Heart right ventricle (tissue), 16 donors: ENCODE results near the gene PRMT7. TPM values are rescaled to one million over a fixed set of nuclear protein-coding genes. Genes with fewer than 3 reads are reported as not detected.

Source experiments
- ATAC-seq, 8 donors: fragments of 200-7000 bp; cut with Tn5 transposase; one replicate each; pipeline ENCODE4 v1.9.1; 2020; ENCODE audit warnings: mild to moderate bottlenecking in 8 of 8, moderate library complexity in 8 of 8, moderate number of reproducible peaks in 1 of 8
- DNase-seq, 2 donors: peaks; one replicate each; pipeline ENCODE4 v3.0.0-alpha.2; 2020
- H3K27ac ChIP-seq, 10 donors: fragments of 200-600 bp; sonication (generic) in 2 of 10; one replicate each; pipeline versions ENCODE4 v1.5.0 to v1.8.0; 2020 to 2022; ENCODE audit warnings: mild to moderate bottlenecking in 3 of 10
- H3K27me3 ChIP-seq, 7 donors: fragments of 200-600 bp; one replicate each; pipeline ENCODE4 v1.8.0; 2021 to 2022; ENCODE audit warnings: mild to moderate bottlenecking in 2 of 7
- H3K36me3 ChIP-seq, 9 donors: fragments of 200-600 bp; sonication (generic) in 1 of 9; one replicate each; pipeline versions ENCODE4 v1.5.0 to v1.8.0; 2020 to 2022; ENCODE audit warnings: mild to moderate bottlenecking in 2 of 9
- H3K4me1 ChIP-seq, 9 donors: fragments of 200-600 bp; sonication (generic) in 1 of 9; one replicate each; pipeline versions ENCODE4 v1.5.0 to v1.8.0; 2020 to 2022; ENCODE audit warnings: mild to moderate bottlenecking in 4 of 9
- H3K4me3 ChIP-seq, 10 donors: fragments of 200-600 bp; sonication (generic) in 2 of 10; one replicate each; pipeline versions ENCODE4 v1.5.0 to v1.8.0; 2020 to 2022; ENCODE audit warnings: mild to moderate bottlenecking in 7 of 10, moderate library complexity in 2 of 10
- H3K9me3 ChIP-seq, 11 donors: fragments of 200-600 bp in 10 of 11; sonication (generic) in 2 of 11; one replicate each; pipeline versions ENCODE4 v1.5.0 to v1.8.0; 2013 to 2022; ENCODE audit warnings: mild to moderate bottlenecking in 2 of 11, control low read depth in 1 of 11, moderate library complexity in 1 of 11
- WGBS, 2 donors: extraction: QIAGEN DNeasy Blood & Tissue Kit; methylation state at CpG; one replicate each; pipeline ENCODE4 v1.1.7; 2013; ENCODE audit warnings: inconsistent platforms in 1 of 2; 5-methylcytosine and 5-hydroxymethylcytosine counted together
- intact Hi-C, 10 donors: fragments of 100-400 bp; cut with DNase I; formaldehyde crosslinking; loops; one replicate each; pipeline versions ENCODE4 v1.11.1 to v1.14.2; 2022
- polyA plus RNA-seq, 2 donors: library from polyadenylated mRNA; stranded (reverse); fragments of 200-250 nt; gene quantifications; one replicate each; pipeline ENCODE4 v1.2.3, GENCODE V29; 2013
- total RNA-seq, 10 donors: library from RNA; stranded (reverse); fragmentation: NEBNext Ultra II Directional in 3 of 10; extraction: Animal tissue kit (Norgen Biotek cat#: 25700) in 3 of 10; gene quantifications; one replicate each; pipeline versions ENCODE4 v1.2.1 to v1.2.4, GENCODE V29; 2021 to 2023
- TF ChIP-seq, protein P1 (sequence below), 9 donors: fragments of 200-600 bp; sonication (generic) in 2 of 9; IDR thresholded peaks; one replicate each; pipeline versions ENCODE4 v1.5.0 to v1.8.0; 2021 to 2022; ENCODE audit warnings: antibody characterized with exemption in 9 of 9, mild to moderate bottlenecking in 5 of 9, moderate library complexity in 1 of 9
- donor health status: Arrhythmogenic right ventricular cardiomyopathy.
- donor health status: ischemic (EF 13 %, LVEDD 7.1; RV severe dilation, severe dysfunction).
- donor health status: healthy with polysubstance abuse.
- donor health status: DM: no; HTN: yes; CAD: no.
- donor health status: DM: no; HTN: no; CAD: no.
- donor health status: ischemic (EF 25% LVEDD 6.9; RV normal size, moderate dysfunction).
- donor health status: ischemic (EF 25% LVEDD 5.7; RV mildly dilated, moderate dysfunction).
- donor health status: healthy.
- donor health status: DM: yes; HTN: yes; CAD: no.
- donor health status: Ischemic cardiomyopathy.
- donor health status: ischemic (EF 35%, LVEDD 5.7; RV mildly dilated, moderate dysfunction).
- donor health status: nonischemic (EF 11% LVEDD 7.7; RV severe dilation, severe dysfunction).
- donor health status: DM: yes; HTN: yes; CAD: no.
- donor health status: PGD.
- donor health status: ischemic (EF 29% LVEDD 5.4; RV normal size, mild dysfunction).
- donor health status: nonischemic (EF 23%, LVEDD 6.1; RV moderate dilation, normal function).

The PRMT7 gene
- total and polyA plus RNA-seq, 12 donors: 18.1 to 57.8 (median 30.7) TPM

DNA sequence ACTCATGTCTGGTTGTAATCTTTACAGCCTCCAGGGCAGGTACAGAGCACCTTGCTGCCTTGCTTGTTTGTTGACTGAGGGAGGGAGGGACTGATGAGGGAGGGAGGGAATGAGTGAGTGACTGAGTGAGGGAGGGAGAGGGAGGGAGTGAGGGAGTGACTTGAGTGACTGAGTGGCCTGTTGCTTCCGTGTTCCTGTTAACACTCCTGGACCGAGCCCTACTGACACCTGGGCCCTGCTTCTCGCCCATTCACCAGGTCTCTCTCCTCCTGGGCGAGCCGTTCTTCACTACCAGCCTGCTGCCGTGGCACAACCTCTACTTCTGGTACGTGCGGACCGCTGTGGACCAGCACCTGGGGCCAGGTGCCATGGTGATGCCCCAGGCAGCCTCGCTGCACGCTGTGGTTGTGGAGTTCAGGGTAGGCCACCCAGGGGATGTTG lies 41.2 kb downstream of the PRMT7 start:
- Histone ChIP-seq H3K9me3 (no peaks in the 10 kb centered on the region), H3K4me1 (peaks cover 0 to 15% (median 5%) of the 10 kb centered on the region in 9 donors), H3K27me3 (no peaks in the 10 kb centered on the region), H3K36me3 (peaks cover 0 to 100% (median 74%) of the 10 kb centered on the region in 9 donors), H3K27ac (no peak overlapping the region), H3K4me3 (no peak overlapping the region)
- WGBS, 2 donors: 91 to 92% methylated on average over 11 of the region's 11 CpGs
- TF ChIP-seq, protein P1, sequence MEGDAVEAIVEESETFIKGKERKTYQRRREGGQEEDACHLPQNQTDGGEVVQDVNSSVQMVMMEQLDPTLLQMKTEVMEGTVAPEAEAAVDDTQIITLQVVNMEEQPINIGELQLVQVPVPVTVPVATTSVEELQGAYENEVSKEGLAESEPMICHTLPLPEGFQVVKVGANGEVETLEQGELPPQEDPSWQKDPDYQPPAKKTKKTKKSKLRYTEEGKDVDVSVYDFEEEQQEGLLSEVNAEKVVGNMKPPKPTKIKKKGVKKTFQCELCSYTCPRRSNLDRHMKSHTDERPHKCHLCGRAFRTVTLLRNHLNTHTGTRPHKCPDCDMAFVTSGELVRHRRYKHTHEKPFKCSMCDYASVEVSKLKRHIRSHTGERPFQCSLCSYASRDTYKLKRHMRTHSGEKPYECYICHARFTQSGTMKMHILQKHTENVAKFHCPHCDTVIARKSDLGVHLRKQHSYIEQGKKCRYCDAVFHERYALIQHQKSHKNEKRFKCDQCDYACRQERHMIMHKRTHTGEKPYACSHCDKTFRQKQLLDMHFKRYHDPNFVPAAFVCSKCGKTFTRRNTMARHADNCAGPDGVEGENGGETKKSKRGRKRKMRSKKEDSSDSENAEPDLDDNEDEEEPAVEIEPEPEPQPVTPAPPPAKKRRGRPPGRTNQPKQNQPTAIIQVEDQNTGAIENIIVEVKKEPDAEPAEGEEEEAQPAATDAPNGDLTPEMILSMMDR (IDR thresholded peaks at IDR 0.05): no peak
- DNase-seq (no peak), ATAC-seq (no peak)
- intact Hi-C loops: no loop called here

DNA sequence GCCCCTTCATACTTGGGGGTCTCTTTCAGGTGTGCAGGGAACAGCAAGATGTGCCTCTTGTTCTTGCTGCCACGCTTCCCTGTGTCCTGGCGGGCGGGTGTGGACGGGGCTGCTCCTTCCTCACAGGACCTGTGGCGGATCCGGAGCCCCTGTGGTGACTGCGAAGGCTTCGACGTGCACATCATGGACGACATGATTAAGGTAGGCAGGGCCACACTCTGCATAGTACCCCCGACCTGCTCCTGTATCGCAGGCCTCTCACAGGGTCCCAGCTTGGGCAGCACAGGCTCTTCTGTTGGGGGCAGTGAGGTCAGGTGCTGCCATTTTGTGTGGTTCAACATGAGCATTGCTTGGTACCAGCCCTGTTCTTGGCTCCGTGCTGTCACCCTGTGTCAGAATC lies 42.5 kb downstream of the PRMT7 start:
- no peak for ATAC-seq
- 89 to 91% methylated on average over 13 of the region's 13 CpGs for WGBS, 2 donors
- Histone ChIP-seq H3K4me3 (no peak overlapping the region), H3K9me3 (no peaks in the 10 kb centered on the region), H3K27ac (no peak overlapping the region), H3K4me1 (peaks cover 0 to 18% (median 0%) of the 10 kb centered on the region in 9 donors), H3K27me3 (no peaks in the 10 kb centered on the region), H3K36me3 (peaks cover 0 to 100% (median 78%) of the 10 kb centered on the region in 9 donors)
- intact Hi-C loops: no loop called here
- TF ChIP-seq, protein P1 (IDR thresholded peaks at IDR 0.05): no peak
- no peak for DNase-seq

DNA sequence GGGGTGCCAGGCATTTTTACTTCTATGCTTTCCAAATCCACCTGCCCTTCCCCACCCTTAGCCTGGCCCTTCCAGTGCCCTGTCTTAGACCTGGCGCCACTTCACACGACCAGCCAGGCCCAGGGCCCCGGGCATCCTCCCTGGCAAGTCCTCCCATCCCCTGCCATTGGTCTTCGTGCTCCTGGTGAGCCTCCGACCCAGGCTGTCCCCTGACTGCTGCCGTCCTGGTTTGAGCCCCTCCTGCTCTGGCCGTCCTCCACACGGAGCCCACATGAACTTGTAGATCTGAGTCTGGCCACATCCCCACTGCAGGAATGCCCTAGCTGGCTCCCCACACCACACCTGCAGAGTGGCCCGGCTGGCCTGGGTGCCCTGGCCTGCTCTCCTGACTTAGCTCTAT lies 44.0 kb downstream of the PRMT7 start:
- Histone ChIP-seq H3K4me1 (peaks cover 0 to 18% (median 0%) of the 10 kb centered on the region in 9 donors), H3K9me3 (no peaks in the 10 kb centered on the region), H3K4me3 (no peak overlapping the region), H3K27me3 (no peaks in the 10 kb centered on the region), H3K36me3 (peaks cover 0 to 100% (median 73%) of the 10 kb centered on the region in 9 donors), H3K27ac (no peak overlapping the region)
- intact Hi-C loops: no loop called here
- TF ChIP-seq, protein P1 (IDR thresholded peaks at IDR 0.05): no peak
- DNase-seq: no peak
- WGBS, 2 donors: 91 to 96% methylated on average over 9 of the region's 9 CpGs
- no peak for ATAC-seq

DNA sequence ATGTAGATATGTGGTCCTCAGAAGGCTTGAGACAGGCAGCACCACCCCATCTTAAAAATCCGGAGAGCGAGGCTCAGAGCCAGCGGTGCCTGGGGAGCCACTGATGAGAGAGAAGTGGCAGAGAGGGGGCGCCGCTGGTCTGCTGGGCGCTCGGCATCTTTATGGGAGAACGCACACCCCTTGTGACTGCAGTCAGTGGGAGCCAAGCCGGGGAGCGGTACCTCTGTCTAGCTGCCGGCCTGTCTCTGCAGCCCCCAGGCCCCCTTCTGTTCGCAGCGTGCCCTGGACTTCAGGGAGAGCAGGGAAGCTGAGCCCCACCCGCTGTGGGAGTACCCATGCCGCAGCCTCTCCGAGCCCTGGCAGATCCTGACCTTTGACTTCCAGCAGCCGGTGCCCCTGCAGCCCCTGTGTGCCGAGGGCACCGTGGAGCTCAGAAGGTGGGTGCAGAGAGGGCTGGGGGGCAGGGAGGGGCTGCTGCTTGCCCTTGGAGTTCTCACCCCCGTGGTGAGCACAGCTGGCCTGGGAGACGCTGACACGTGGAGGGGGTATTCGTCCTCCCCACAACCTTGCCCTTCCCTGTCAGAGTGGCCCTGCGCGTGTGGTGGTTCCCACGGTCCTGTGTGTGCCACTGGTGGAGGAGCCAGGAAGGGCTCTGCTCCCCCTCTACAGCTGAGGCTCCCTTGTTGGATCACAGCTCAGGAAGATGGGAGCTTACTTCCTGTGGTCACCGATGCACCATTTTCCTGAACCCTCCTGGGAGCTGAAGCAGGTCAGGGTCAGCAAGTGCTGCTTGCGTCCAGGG lies 44.8 kb downstream of the PRMT7 start:
- Histone ChIP-seq H3K9me3 (no peaks in the 10 kb centered on the region), H3K36me3 (peaks cover 0 to 97% (median 65%) of the 10 kb centered on the region in 9 donors), H3K4me3 (peak overlapping the region in 1 of 10 donors; percentile 12), H3K27me3 (no peaks in the 10 kb centered on the region), H3K27ac (no peak overlapping the region), H3K4me1 (peaks cover 0 to 18% (median 0%) of the 10 kb centered on the region in 9 donors)
- TF ChIP-seq, protein P1 (IDR thresholded peaks at IDR 0.05): peak in 1 of 9 donors; percentile 15
- ATAC-seq: no peak
- whole genome bisulfite sequencing, 2 donors: 79 to 82% methylated on average over 28 of the region's 28 CpGs
- DNase-seq: no peak
- intact Hi-C loops: no loop called here
